ENCODE measurements around the gene PIP4K2C.

- TF ChIP-seq CTCF (IDR thresholded peaks at IDR 0.05) (no peak), POLR2A (IDR thresholded peaks at IDR 0.05) (no peak), POLR2AphosphoS5 (IDR thresholded peaks at IDR 0.05) (no peak)
These were observed 11.6 kb downstream of the PIP4K2C start for GRCh38 chr12:57602544-57602943.
